ENCODE results near the gene USP12.
"Not testable (repeated sequence)": the region's sequence is repeated elsewhere in the genome, so short reads cannot be mapped to it uniquely, and the experiment has no call there.

USP12 gene

DNA sequence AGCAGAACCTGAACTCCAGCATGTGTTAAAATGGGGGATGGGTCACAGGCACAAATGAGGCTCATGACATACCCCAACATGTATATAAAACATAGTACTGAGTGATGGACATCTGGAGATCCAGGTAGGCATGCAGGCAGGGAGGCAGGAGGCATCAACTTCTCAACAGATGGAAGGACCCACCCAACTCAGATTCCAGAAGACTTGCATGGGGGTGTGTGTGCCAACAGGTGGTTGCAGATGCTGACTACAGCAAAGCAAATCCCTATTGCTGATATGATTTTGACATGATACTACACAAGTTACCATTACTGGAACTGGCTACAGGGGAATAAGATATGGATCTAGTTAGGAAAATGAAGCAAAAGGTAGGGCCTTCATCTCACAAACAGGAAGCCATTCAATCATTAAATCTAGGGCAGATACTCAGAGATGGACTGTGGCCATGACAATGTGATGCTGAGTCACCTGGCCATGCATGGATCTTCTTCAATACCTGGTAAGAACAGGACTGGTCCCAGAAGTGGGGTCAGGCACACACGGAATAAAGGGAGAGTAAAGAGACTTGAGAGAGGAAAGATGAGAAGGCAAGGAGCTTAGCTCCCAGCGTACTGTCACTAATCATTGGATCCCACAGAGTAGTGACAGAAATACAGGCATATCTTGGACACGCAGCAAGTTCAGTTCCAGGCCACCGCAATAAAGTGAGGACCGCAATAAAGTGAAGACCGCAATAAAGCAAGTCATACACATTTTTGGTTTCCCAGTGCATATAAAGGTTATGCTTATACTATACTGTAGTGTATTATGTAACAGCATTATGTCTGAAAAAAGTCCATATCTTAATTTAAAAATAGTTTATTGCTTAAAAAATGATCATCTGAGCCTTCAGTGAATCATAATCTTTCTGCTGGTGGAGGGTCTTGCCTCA, 91.3 kb downstream of the USP12 start:
- CTCF ChIA-PET = no interaction called here
- TF ChIP-seq, protein P1, sequence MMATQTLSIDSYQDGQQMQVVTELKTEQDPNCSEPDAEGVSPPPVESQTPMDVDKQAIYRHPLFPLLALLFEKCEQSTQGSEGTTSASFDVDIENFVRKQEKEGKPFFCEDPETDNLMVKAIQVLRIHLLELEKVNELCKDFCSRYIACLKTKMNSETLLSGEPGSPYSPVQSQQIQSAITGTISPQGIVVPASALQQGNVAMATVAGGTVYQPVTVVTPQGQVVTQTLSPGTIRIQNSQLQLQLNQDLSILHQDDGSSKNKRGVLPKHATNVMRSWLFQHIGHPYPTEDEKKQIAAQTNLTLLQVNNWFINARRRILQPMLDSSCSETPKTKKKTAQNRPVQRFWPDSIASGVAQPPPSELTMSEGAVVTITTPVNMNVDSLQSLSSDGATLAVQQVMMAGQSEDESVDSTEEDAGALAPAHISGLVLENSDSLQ (IDR thresholded peaks at IDR 0.05) = peak; percentile 41
- TF ChIP-seq SUZ12 (IDR thresholded peaks at IDR 0.05) (no peak), ARNT (IDR thresholded peaks at IDR 0.05) (no peak), TARDBP (IDR thresholded peaks at IDR 0.05) (no peak), L3MBTL2 (conservative IDR thresholded peaks at IDR 0.05) (no peak), NFRKB (IDR thresholded peaks at IDR 0.05) (no peak)
- POLR2A ChIA-PET = no interaction called here
- no peak for DNase-seq (ENCODE audit: extremely low spot score)

DNA sequence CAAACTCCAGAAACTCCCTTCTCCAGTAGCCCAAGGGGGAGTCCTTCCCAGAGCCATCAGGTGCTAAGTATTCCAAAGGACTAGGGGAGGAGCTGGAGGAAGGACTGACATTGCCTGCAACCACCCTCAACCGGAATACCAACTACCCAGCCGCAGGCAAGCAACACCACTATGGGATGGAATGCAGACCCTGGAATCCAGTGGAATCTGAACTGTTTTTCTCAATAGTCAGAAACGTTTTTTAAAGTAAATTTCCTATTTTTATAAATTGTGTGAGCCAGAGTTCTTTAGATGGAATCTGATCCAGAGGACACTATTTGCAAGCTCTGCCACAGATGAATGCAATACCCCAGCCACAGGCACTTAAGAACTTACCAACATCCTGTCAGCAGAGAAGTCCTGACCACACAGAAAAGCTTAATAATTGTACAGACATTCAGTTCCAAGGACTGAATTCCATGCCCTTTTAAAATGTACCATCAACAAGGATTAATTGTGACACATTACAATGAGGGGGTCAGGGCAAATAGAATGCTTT, 92.1 kb downstream of the USP12 start:
- TF ChIP-seq FOXA1 (IDR thresholded peaks at IDR 0.05) (no peak), HDGF (IDR thresholded peaks at IDR 0.05; ENCODE audit: borderline replicate concordance) (no peak)
- DNase-seq (ENCODE audit: extremely low spot score) = no peak
- ChIA-PET POLR2A (no interaction called here), CTCF (no interaction called here)

DNA sequence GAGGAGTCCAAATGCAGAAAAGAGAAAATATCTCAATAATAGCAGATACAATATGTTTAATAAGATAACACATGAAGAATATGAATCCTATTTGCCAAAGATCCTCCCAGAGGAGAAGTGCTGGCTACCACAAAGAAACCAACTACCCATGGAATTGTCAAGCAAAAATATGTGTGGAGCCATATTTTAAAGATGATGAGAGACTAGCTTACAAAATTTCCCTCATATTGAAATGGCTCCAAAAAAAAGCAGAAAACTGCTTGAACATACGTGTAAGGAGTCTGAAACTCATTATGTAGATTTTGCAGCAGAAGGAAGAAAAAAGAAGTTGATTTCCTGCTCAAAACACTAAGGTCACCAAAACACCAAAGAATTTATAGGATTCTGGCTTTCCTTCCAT, 94.2 kb downstream of the USP12 start:
- ChIA-PET POLR2A (no interaction called here), CTCF (no interaction called here)
- TF ChIP-seq, protein P1 (IDR thresholded peaks at IDR 0.05) = no peak
- no peak for TF ChIP-seq BHLHE40 (IDR thresholded peaks at IDR 0.05; ENCODE audit: borderline replicate concordance)
- no peak for DNase-seq (ENCODE audit: extremely low spot score)

DNA sequence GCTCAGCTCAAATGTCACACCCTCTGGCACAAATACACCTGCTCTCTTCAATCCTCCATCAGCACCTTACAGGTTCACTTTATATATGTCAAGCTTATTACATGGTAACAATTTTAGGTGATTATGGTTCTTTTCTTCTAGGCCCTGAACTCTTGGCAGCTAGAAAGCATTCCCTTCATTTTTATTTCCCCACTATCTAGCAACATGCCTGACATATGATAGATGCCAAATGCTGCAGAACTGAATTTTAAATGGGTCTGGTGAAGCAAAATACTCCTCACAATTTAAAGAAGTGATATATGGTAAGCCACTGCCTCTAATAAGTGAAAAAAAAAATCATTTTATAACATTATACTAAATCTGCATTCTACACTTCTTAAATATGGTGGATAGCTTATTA, 95.2 kb downstream of the USP12 start:
- ChIA-PET POLR2A (no interaction called here), CTCF (no interaction called here)
- DNase-seq (ENCODE audit: extremely low spot score) = no peak
- TF ChIP-seq SP1 (IDR thresholded peaks at IDR 0.05) (no peak), TARDBP (IDR thresholded peaks at IDR 0.05) (no peak), LEF1 (IDR thresholded peaks at IDR 0.05; ENCODE audit: borderline replicate concordance) (no peak), ARNT (IDR thresholded peaks at IDR 0.05) (no peak), FOXM1 (IDR thresholded peaks at IDR 0.05; ENCODE audit: borderline replicate concordance) (no peak), CTBP1 (IDR thresholded peaks at IDR 0.05; ENCODE audit: borderline replicate concordance) (no peak), BHLHE40 (IDR thresholded peaks at IDR 0.05; ENCODE audit: borderline replicate concordance) (no peak), NFRKB (IDR thresholded peaks at IDR 0.05) (no peak), ZNF384 (IDR thresholded peaks at IDR 0.05) (no peak), HDGF (IDR thresholded peaks at IDR 0.05; ENCODE audit: borderline replicate concordance) (no peak), L3MBTL2 (conservative IDR thresholded peaks at IDR 0.05) (no peak), ELF4 (IDR thresholded peaks at IDR 0.05) (no peak), FOXK2 (IDR thresholded peaks at IDR 0.05) (no peak), SUZ12 (IDR thresholded peaks at IDR 0.05) (no peak)
- TF ChIP-seq, protein P1 (IDR thresholded peaks at IDR 0.05) = no peak

DNA sequence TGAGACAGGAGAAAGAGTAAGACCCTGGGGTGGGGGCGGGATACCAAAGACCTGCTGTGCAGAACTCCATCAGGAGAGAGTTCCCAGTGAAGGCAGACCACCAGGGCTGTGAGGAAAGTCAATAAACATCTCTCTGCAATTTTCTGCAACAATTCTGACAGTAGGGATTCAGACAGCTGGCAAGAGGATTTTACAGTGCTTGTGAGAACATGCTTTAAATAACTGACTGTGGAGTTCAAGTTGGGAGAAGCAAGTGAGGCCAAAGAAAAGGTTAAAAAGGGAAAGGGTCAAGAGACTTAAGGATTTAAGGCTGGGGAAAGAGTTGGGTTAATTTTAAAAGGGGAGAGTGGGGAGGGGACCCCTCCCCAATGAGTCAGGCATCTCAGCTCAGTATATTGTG, 98.4 kb downstream of the USP12 start:
- DNase-seq (ENCODE audit: extremely low spot score) = no peak
- CTCF ChIA-PET = no interaction called here
- POLR2A ChIA-PET = no interaction called here
- TF ChIP-seq HDGF (IDR thresholded peaks at IDR 0.05; ENCODE audit: borderline replicate concordance) (no peak), L3MBTL2 (conservative IDR thresholded peaks at IDR 0.05) (no peak), ZNF384 (IDR thresholded peaks at IDR 0.05) (no peak), SP1 (IDR thresholded peaks at IDR 0.05) (no peak), FOXA1 (IDR thresholded peaks at IDR 0.05) (no peak), CTBP1 (IDR thresholded peaks at IDR 0.05; ENCODE audit: borderline replicate concordance) (no peak), FOXM1 (IDR thresholded peaks at IDR 0.05; ENCODE audit: borderline replicate concordance) (no peak), TARDBP (IDR thresholded peaks at IDR 0.05) (no peak), ELF4 (IDR thresholded peaks at IDR 0.05) (no peak), SUZ12 (IDR thresholded peaks at IDR 0.05) (no peak)
- TF ChIP-seq, protein P1 (IDR thresholded peaks at IDR 0.05) = no peak

DNA sequence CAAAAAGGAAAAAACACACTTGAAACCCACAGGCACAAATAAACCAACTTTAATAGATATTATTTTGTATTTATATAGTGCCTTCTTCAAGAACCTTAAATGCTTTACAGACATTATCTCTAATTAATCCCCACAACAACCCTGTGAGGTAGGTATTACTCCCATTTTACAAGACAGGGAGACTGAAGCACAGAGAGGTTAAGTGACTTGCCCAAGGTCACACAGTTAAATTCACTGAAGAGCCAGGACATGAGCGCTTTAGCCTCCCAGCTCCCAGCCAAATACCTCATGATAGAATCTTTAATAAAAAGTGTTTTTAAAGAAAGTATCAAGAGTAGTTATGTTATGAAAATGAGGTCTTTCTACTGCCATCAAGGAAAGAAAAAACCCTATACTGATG, 105.5 kb downstream of the USP12 start:
- DNase-seq (ENCODE audit: extremely low spot score); POLR2A ChIA-PET; CTCF ChIA-PET: not testable (repeated sequence)

DNA sequence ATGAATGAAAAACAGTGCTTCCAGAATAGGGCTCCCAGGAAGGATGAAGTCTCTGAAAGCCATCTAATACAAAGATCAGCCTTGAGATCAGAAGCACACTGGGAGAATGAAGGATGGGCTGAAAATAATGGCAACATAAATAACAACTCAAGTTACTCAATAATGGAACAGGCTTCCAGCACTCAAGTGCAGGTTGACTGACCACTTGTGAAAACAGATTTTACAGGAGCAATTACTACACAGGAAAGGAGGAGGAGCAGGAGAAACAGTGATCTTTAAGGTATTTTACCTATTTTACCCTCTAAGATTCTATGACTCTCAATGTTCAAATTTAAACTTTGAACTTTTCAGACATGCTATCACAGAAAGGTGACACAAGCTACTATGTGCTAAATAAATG, 106.0 kb downstream of the USP12 start:
- no peak for TF ChIP-seq FOXK2 (IDR thresholded peaks at IDR 0.05)
- no peak for TF ChIP-seq L3MBTL2 (conservative IDR thresholded peaks at IDR 0.05)
- TF ChIP-seq ELF4 (IDR thresholded peaks at IDR 0.05) = no peak
- TF ChIP-seq, protein P1 (IDR thresholded peaks at IDR 0.05) = no peak
- no peak for TF ChIP-seq ZNF384 (IDR thresholded peaks at IDR 0.05)
- no peak for TF ChIP-seq CTBP1 (IDR thresholded peaks at IDR 0.05; ENCODE audit: borderline replicate concordance)
- DNase-seq (ENCODE audit: extremely low spot score) = no peak
- POLR2A ChIA-PET = no interaction called here
- CTCF ChIA-PET = no interaction called here

All from HEK293T (cell line).